GM12873 (cell line): ENCODE results near the gene RNF19B.

Experiments
- TF ChIP-seq, protein P1 (sequence below): IDR thresholded peaks from 2 replicates; pipeline ENCODE4 v1.5.1; 2012; ENCODE audit warnings: low read depth, mild to moderate bottlenecking, moderate library complexity, low read length, control low read depth; ENCODE audit not compliant: insufficient read depth; ENCODE audit errors: missing control alignments

The RNF19B gene

DNA sequence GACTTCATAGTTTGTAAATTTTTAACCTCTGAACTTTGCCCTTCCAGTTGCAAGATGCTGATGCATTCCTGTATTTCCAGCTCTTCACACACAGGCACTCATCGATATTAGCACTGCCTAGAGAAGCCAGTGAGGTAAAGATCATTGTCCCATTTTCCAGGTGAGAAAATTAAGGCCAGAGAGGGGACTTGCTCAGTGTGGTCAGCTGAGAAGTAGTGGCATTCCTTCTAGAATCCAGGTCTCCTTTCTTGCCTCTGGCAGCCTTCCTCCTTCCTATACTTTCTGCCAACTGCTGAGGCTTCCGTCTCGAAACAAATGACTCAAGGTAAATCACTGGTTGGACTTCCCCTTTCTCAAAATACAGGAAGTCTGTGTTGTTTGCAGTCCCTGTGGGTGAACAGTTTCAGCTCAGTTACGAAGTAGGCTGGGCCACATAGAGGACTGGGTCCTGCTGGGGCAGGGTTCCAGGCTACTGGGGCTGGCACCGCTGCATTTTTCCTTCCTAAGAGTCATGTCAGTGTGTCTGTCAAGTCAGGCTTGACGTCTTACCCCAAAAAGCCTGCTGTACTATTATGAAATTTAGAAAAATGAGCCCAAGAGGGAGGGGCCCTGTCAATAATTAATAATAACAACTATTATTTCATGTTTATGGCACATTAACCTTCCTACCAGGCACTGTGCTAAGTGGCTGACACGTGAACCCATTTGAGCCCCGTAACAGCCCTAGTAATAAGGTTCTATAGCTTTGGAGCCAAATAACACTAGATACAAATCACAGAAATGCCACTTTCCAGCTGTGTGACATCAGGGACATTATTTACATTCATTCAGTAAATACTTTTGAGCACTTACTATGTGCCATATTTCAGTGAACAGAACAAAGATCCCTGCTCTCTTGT is 16.6 kb upstream of the RNF19B start:
- TF ChIP-seq, protein P1, sequence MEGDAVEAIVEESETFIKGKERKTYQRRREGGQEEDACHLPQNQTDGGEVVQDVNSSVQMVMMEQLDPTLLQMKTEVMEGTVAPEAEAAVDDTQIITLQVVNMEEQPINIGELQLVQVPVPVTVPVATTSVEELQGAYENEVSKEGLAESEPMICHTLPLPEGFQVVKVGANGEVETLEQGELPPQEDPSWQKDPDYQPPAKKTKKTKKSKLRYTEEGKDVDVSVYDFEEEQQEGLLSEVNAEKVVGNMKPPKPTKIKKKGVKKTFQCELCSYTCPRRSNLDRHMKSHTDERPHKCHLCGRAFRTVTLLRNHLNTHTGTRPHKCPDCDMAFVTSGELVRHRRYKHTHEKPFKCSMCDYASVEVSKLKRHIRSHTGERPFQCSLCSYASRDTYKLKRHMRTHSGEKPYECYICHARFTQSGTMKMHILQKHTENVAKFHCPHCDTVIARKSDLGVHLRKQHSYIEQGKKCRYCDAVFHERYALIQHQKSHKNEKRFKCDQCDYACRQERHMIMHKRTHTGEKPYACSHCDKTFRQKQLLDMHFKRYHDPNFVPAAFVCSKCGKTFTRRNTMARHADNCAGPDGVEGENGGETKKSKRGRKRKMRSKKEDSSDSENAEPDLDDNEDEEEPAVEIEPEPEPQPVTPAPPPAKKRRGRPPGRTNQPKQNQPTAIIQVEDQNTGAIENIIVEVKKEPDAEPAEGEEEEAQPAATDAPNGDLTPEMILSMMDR = no peak

DNA sequence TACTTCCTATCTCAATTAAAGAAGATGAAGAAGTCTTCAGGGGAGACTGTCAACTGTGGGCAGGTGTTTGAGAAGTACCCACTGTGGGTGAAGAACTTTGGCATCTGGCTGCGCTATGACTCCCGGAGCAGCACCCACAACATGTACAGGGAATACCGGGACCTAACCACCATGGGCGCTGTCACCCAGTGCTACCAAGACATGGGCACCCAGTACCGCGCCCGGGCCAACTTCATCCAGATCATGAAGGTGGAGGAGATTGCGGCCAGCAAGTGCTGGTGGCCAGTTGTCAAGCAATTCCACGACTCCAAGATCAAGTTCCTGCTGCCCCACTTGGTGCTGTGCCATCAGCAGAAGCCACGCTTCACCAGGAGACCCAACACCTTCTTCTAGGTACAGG is 15.5 kb upstream of the RNF19B start:
- TF ChIP-seq, protein P1 = no peak

DNA sequence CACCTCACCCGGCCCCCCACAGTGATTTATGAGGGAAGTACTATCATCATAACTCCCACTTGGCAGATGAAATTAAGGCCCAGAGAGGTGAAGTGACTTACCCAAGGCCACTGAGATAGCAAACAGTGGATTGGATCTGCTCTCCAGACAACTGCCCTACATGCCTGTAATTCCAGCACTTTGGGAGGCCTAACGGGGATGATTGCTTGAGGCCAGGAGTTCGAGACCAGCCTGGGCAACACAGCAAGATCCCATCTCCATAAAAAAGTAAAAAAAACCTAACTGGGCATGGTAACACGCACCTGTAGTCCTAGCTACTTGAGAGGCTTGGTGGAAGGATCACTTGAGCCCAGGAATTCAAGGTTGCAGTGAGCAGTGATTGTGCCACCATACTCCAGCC is 14.2 kb upstream of the RNF19B start:
- TF ChIP-seq, protein P1 = no peak

DNA sequence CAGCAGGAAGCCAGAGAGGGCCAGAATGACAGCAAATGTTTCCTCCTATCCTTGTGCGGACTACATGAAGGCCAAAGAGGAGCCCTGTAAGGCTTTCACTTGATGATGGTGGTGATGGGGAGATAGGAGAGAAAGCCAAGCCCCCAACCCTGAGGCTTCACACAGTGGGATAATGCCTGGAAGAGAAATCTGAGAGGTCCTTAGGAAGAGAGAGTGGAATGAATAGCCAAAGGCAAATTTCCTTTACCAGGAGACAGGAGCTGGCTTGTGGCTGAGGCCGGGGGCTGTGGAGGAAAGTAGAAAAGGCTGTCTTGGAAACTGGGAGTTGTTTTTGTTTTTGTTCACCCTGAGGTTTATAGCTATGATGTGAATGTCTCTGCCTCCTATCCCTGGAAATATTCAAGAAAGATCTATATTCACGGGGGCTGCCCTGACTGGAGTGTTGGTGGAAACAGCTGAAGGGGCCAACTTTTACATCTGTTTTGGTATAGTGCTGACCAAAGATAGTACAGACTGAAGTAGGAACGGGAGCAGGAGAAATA is 13.0 kb upstream of the RNF19B start:
- TF ChIP-seq, protein P1 = no peak

DNA sequence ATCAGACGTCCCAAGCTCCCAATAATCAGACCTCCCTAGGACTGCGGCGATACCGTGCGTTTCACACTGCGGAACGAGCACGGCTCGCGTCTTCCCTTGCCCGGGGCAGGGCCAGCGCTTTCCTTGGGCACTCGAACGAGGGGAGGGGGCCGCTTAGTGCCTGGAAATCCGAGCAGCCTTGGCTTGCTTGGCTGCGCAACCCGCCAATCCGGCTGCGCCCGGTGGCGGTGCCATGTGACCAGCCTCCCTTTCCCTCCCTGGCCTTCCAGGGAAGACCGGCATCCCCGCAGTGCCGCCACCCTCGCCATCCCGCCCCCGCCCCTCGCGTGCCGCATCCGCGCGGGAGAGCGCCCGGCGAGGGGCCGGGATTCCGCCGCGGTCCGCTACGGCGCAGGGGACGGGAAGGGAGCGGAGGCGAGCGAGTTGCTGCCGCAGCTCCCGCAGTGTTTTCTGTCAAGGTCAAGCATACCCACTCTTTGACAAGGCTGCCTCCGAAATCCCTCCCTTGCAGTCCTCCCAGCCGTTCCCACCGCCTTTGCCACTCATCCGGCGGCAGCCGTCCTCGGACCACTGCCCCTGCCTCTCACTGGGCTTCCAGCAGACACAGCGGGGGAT is 8.3 kb upstream of the RNF19B start:
- TF ChIP-seq, protein P1 = no peak

DNA sequence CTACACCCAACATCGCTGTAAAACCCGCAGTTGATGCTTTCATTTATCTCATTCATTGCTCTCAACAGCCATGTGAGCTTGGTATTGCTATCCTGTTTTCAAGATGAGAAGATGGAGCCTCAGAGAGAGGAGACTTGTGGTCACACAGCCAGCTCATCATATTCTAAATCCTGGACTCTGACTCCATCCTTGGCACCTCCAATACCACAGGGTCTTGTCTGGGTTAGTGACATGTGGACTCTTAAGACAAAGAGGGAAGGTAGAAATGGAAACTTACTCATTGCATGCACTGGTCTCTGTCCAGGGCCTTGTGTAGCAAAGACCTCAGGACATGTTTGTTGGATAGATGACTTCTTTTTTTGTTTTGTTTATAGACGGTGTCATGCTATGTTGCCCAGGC is 7.0 kb upstream of the RNF19B start:
- TF ChIP-seq, protein P1 = no peak

DNA sequence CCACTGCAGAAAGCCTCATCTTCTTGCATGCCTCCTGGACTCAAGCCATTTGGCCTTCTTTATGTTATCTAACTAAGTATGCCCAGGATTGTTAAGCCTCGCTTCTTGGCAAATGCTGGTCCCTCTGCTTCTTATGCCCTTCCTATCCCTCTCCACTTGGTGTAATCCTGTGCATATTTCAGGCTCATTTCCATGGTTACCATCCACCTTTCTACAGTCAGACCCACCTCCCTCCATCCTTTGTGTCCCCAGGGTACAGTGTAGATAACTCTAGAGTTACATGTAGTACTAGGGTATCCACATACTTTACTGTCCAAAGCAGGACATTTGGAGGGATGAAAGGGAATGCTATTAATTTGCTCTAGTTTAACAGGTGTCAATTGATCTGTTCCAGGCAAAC is 6.5 kb upstream of the RNF19B start:
- TF ChIP-seq, protein P1 = no peak
